ENCODE results near the gene NTN1.
"Not testable (repeated sequence)": the region's sequence is repeated elsewhere in the genome, so short reads cannot be mapped to it uniquely, and the experiment has no call there.

The NTN1 gene

GRCh38 chr17:9021158-9021991 is at the start of gene NTN1:
TSS of gene NTN1 (plus strand) at chr17:9021510. CDS start at chr17:9022374, 864 bp downstream.
- DNase-seq, result peak; percentile 54

- DNase-seq, result no peak
Observed at GRCh38 chr17:8975091-8975725, 46.1 kb upstream of the NTN1 start.

- DNase-seq, result no peak
Observed at GRCh38 chr17:8976638-8977037, 44.7 kb upstream of the NTN1 start.

- no peak for DNase-seq
Observed at GRCh38 chr17:8979715-8980114, 41.6 kb upstream of the NTN1 start.

- DNase-seq, result no peak
Observed at GRCh38 chr17:8981443-8981842, 39.9 kb upstream of the NTN1 start.

GRCh38 chr17:8984225-8984624 is 37.1 kb upstream of the NTN1 start:
- not testable (repeated sequence) for DNase-seq

- DNase-seq, result no peak
Observed at GRCh38 chr17:8985054-8985701, 36.1 kb upstream of the NTN1 start.

- DNase-seq, result no peak
Observed at GRCh38 chr17:8986295-8986694, 35.0 kb upstream of the NTN1 start.

- not testable (repeated sequence) for DNase-seq
Observed at GRCh38 chr17:8988263-8988935, 32.9 kb upstream of the NTN1 start.

GRCh38 chr17:8991514-8992285 is 29.6 kb upstream of the NTN1 start:
- DNase-seq, result peak; percentile 67

GRCh38 chr17:8994319-8994718 is 27.0 kb upstream of the NTN1 start:
- peak; percentile 58 for DNase-seq

- no peak for DNase-seq
Observed at GRCh38 chr17:8995711-8996110, 25.6 kb upstream of the NTN1 start.

GRCh38 chr17:8997994-8998628 is 23.2 kb upstream of the NTN1 start:
- peak; percentile 81 for DNase-seq

GRCh38 chr17:9001559-9001958 is 19.8 kb upstream of the NTN1 start:
- no peak for DNase-seq

GRCh38 chr17:9002227-9002605 is 19.1 kb upstream of the NTN1 start:
- DNase-seq, result no peak

- peak; percentile 29 for DNase-seq
Observed at GRCh38 chr17:9002606-9003354, 18.5 kb upstream of the NTN1 start.

GRCh38 chr17:9003355-9004131 is 17.8 kb upstream of the NTN1 start:
- no peak for DNase-seq

- no peak for DNase-seq
Observed at GRCh38 chr17:9004132-9004960, 17.0 kb upstream of the NTN1 start.

GRCh38 chr17:9004961-9005285 is 16.4 kb upstream of the NTN1 start:
- no peak for DNase-seq
